ENCODE data around the gene IL19.

Gene IL19

DNA sequence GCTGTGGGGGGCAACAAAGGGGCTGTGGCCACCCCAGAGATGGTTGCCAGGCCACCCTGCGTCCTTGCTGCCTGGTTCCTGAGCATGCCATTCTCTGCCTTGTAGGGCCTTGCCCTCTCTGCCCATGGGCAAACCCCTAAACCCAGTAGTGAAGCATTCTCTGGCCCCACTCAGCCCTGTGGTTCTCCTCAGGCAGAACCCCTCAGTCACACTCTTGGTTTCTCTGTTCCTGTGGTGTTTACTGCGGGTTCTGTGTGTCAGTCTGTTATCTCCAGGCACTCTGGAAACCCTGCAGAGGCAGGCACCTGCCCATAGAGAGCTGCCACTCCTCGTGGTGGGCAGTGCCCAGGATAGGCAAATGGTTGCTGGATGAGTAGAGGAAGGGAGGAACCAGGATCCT, 41.1 kb upstream of the IL19 start:
- Histone ChIP-seq H3K9me3 (ENCODE audit: low read length) (no peaks in the 10 kb centered on the region), H3K36me3 (ENCODE audit: insufficient read depth, low read length) (peaks cover 13% of the 10 kb centered on the region; the same call in 1 of the 2 replicates), H3K4me1 (ENCODE audit: insufficient read depth, low read length, severe bottlenecking) (no peaks in the 10 kb centered on the region), H3K27me3 (ENCODE audit: insufficient read depth, low read length) (no peaks in the 10 kb centered on the region), H3K27ac (ENCODE audit: low read depth, low read length, poor library complexity, severe bottlenecking) (no peak overlapping the region), H3F3A (ENCODE audit: insufficient read depth, low read length) (no peaks in the 10 kb centered on the region), H3K79me2 (ENCODE audit: insufficient read depth, low read length) (no peaks in the 10 kb centered on the region), H2AFZ (ENCODE audit: low read length) (no peak overlapping the region), H3K9me2 (ENCODE audit: low read depth, low read length) (no peaks in the 10 kb centered on the region), H3K9ac (ENCODE audit: low read length) (no peak overlapping the region), H3K4me2 (ENCODE audit: low read length) (no peak overlapping the region), H3K4me3 (ENCODE audit: low read depth, low read length, poor library complexity, severe bottlenecking) (no peak overlapping the region), H4K20me1 (ENCODE audit: insufficient read depth, low read length) (no peaks in the 10 kb centered on the region)
- TF ChIP-seq, protein P1, sequence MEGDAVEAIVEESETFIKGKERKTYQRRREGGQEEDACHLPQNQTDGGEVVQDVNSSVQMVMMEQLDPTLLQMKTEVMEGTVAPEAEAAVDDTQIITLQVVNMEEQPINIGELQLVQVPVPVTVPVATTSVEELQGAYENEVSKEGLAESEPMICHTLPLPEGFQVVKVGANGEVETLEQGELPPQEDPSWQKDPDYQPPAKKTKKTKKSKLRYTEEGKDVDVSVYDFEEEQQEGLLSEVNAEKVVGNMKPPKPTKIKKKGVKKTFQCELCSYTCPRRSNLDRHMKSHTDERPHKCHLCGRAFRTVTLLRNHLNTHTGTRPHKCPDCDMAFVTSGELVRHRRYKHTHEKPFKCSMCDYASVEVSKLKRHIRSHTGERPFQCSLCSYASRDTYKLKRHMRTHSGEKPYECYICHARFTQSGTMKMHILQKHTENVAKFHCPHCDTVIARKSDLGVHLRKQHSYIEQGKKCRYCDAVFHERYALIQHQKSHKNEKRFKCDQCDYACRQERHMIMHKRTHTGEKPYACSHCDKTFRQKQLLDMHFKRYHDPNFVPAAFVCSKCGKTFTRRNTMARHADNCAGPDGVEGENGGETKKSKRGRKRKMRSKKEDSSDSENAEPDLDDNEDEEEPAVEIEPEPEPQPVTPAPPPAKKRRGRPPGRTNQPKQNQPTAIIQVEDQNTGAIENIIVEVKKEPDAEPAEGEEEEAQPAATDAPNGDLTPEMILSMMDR (IDR thresholded peaks at IDR 0.05; ENCODE audit: low read length), result no peak
- TF ChIP-seq EZH2 (IDR thresholded peaks at IDR 0.05; ENCODE audit: borderline replicate concordance, low read length), result no peak

DNA sequence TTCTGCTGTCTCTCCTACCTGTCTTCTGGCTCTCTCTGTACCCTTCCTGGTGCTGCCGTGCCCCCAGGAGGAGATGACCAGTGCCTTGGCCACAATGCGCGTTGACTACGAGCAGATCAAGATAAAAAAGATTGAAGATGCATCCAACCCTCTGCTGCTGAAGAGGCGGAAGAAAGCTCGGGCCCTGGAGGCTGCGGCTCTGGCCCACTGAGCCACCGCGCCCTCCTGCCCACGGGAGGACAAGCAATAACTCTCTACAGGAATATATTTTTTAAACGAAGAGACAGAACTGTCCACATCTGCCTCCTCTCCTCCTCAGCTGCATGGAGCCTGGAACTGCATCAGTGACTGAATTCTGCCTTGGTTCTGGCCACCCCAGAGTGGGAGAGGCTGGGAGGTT, 38.1 kb upstream of the IL19 start:
- TF ChIP-seq, protein P1 (IDR thresholded peaks at IDR 0.05; ENCODE audit: low read length), result no peak
- TF ChIP-seq EZH2 (IDR thresholded peaks at IDR 0.05; ENCODE audit: borderline replicate concordance, low read length), result no peak
- no peaks in the 10 kb centered on the region for H3K9me2 ChIP-seq (ENCODE audit: low read depth, low read length)
- no peaks in the 10 kb centered on the region for H3K9me3 ChIP-seq (ENCODE audit: low read length)
- H3K36me3 ChIP-seq (ENCODE audit: insufficient read depth, low read length), result peaks cover 13% of the 10 kb centered on the region; the same call in 1 of the 2 replicates
- no peak overlapping the region for H3K27ac ChIP-seq (ENCODE audit: low read depth, low read length, poor library complexity, severe bottlenecking)
- H3K4me3 ChIP-seq (ENCODE audit: low read depth, low read length, poor library complexity, severe bottlenecking), result no peak overlapping the region
- H3K4me2 ChIP-seq (ENCODE audit: low read length), result no peak overlapping the region
- no peaks in the 10 kb centered on the region for H3K79me2 ChIP-seq (ENCODE audit: insufficient read depth, low read length)
- no peak overlapping the region for H2AFZ ChIP-seq (ENCODE audit: low read length)
- H4K20me1 ChIP-seq (ENCODE audit: insufficient read depth, low read length), result no peaks in the 10 kb centered on the region
- no peaks in the 10 kb centered on the region for H3F3A ChIP-seq (ENCODE audit: insufficient read depth, low read length)
- H3K27me3 ChIP-seq (ENCODE audit: insufficient read depth, low read length), result no peaks in the 10 kb centered on the region
- no peak overlapping the region for H3K9ac ChIP-seq (ENCODE audit: low read length)
- no peaks in the 10 kb centered on the region for H3K4me1 ChIP-seq (ENCODE audit: insufficient read depth, low read length, severe bottlenecking)

DNA sequence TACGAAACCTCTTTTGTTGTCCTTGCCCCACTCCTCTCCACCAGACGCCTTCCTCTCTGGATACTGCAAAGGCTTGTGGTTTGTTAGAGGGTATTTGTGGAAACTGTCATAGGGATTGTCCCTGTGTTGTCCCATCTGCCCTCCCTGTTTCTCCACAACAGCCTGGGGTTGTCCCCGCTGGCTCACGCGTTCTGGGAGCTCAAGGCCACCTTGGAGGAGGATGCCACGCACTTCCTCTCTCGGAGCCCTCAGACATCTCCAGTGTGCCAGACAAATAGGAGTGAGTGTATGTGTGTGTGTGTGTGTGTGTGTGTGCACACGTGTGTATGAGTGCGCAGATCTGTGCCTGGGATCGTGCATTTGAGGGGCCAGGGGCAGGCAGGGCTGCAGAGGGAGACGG, 37.6 kb upstream of the IL19 start:
- Histone ChIP-seq H4K20me1 (ENCODE audit: insufficient read depth, low read length) (no peaks in the 10 kb centered on the region), H3F3A (ENCODE audit: insufficient read depth, low read length) (no peaks in the 10 kb centered on the region), H3K4me3 (ENCODE audit: low read depth, low read length, poor library complexity, severe bottlenecking) (no peak overlapping the region), H3K4me2 (ENCODE audit: low read length) (no peak overlapping the region), H3K27ac (ENCODE audit: low read depth, low read length, poor library complexity, severe bottlenecking) (no peak overlapping the region), H3K79me2 (ENCODE audit: insufficient read depth, low read length) (no peaks in the 10 kb centered on the region), H3K9me2 (ENCODE audit: low read depth, low read length) (no peaks in the 10 kb centered on the region), H2AFZ (ENCODE audit: low read length) (no peak overlapping the region), H3K4me1 (ENCODE audit: insufficient read depth, low read length, severe bottlenecking) (no peaks in the 10 kb centered on the region), H3K9me3 (ENCODE audit: low read length) (no peaks in the 10 kb centered on the region), H3K36me3 (ENCODE audit: insufficient read depth, low read length) (peaks cover 13% of the 10 kb centered on the region; the same call in 1 of the 2 replicates), H3K9ac (ENCODE audit: low read length) (no peak overlapping the region), H3K27me3 (ENCODE audit: insufficient read depth, low read length) (no peaks in the 10 kb centered on the region)
- TF ChIP-seq, protein P1 (IDR thresholded peaks at IDR 0.05; ENCODE audit: low read length), result no peak
- TF ChIP-seq EZH2 (IDR thresholded peaks at IDR 0.05; ENCODE audit: borderline replicate concordance, low read length), result no peak
